ENCODE data around the gene UBAC2. TPM values are rescaled to one million over a fixed set of nuclear protein-coding genes. Genes with fewer than 3 reads are reported as not detected.
"Not testable (repeated sequence)": the region's sequence is repeated elsewhere in the genome, so short reads cannot be mapped to it uniquely, and the experiment has no call there.

UBAC2 gene
- total RNA-seq, 1 donor from 2014 or later = 31.3 TPM

DNA sequence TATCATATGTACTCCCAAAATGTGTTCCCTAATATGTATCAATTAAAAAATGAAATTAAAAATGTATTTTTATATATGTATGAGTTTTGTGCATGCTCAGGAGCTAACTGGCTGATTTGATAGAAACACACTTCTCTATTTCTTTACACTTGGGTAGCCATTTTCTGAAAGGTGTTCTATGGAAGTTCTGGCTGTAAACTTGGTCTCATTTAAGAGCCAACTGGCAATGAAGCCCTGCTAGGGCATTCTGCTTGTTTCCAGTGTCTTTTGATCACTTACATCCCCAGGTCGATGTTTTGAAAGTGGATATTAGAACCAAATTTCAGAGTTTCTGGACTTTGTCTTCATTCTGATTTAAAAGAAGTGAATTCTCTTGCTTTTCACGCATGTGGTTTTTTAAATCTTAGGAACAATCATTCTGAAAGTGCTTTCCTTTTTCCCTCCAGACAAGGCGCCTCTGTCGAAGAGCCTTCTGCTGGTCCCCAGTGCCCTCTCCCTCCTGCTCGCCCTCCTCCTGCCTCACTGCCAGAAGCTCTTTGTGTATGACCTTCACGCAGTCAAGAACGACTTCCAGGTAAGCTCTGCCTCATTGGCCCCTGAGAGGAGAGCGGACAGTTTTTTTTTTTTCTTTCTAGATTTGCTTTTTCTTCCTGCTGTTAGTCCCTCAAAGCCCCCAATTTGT is 37.5 kb downstream of the UBAC2 start:
- no peak for DNase-seq (ENCODE audit: low read depth in 2 of 2)

- no peak for DNase-seq (ENCODE audit: low read depth in 2 of 2)
These were observed 45.4 kb downstream of the UBAC2 start for GRCh38 chr13:99246100-99246499.

- not testable (repeated sequence) for DNase-seq (ENCODE audit: low read depth in 2 of 2)
These were observed 48.5 kb downstream of the UBAC2 start for GRCh38 chr13:99249178-99249577.

- DNase-seq (ENCODE audit: low read depth in 2 of 2) = not testable (repeated sequence)
These were observed 49.0 kb downstream of the UBAC2 start for GRCh38 chr13:99249606-99250005.

DNA sequence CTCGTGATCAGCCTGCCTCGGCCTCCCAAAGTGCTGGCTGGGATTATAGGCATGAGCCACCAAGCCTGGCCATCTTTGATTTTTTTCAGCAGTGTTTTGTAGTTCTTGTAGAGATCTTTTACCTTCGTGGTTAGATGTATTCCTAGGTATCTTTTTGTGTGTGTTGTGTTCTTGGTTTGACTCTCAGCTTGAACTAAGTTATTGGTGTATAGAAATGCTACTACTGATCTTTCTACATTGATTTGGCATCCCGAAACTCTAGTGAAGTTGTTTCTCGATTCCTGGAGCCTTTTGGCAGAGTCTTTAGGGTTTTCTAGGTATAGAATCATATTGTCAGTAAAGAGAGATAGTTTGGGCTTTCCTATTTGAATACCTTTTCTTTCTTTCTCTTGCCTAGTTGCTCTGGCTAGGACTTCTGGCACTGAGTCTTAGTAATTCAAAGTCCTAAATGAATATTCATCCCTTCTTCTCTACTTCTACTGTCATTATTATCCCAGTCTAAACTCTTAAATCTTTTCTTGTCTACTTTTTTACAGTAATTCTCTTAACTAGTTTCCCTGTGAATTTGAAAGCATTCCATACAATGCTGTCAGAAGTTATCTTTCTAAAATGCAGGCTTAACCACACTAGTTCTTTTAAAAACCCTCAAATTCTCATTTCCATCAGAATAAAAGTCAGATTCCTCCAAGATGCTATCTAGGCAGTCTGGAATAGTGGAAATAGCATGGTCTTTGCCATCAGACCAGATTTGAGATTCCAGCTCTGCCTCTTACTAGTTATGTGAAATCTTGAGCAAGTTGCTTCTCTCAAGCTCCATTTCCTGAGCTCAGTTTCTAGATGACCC is 50.5 kb downstream of the UBAC2 start:
- DNase-seq (ENCODE audit: low read depth in 2 of 2) = no peak

GRCh38 chr13:99251921-99252320 is 51.3 kb downstream of the UBAC2 start:
- DNase-seq (ENCODE audit: low read depth in 2 of 2) = no peak

- no peak for DNase-seq (ENCODE audit: low read depth in 2 of 2)
These were observed 54.2 kb downstream of the UBAC2 start for GRCh38 chr13:99254830-99255229.

GRCh38 chr13:99255271-99255670 is 54.6 kb downstream of the UBAC2 start:
- DNase-seq (ENCODE audit: low read depth in 2 of 2) = no peak

GRCh38 chr13:99256283-99256682 is 55.6 kb downstream of the UBAC2 start:
- no peak for DNase-seq (ENCODE audit: low read depth in 2 of 2)

DNA sequence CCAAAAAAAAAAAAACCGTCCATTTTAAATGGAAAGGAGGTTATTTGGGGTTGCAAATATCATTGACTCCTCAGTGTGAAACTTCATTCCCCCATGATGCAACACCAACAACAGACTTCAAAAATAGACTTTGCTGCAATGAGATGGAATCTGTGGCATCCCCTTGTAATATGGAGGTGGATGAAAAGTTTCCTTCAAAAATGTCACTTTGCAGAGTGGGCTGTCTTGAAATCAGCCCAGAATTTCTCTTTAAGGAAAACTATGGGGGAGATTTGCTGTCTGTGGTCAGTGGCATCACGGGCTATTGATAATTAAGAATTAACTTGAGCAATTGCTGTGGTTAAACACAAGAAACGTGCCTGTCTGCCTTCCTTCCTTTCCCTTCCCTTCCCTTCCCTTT is 56.1 kb downstream of the UBAC2 start:
- no peak for DNase-seq (ENCODE audit: low read depth in 2 of 2)

DNA sequence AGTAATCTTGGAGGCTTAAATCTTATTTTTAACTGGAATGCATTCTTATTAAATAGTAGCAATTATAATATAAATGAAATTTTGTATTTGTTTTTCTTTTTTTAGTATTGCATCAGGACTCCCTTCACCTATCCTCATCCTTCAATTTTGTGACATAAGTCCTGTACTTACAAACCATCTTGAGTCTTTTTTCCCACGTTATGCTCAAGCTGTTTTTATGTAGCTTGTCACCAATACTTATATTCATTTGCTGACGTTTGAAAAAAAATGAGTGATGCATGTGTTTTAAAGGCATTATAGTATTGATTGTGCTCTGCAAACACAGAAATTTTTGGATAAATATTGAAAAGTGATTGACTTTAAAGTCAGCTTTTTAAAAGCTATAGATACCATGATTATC is 56.6 kb downstream of the UBAC2 start:
- DNase-seq (ENCODE audit: low read depth in 2 of 2) = no peak

DNA sequence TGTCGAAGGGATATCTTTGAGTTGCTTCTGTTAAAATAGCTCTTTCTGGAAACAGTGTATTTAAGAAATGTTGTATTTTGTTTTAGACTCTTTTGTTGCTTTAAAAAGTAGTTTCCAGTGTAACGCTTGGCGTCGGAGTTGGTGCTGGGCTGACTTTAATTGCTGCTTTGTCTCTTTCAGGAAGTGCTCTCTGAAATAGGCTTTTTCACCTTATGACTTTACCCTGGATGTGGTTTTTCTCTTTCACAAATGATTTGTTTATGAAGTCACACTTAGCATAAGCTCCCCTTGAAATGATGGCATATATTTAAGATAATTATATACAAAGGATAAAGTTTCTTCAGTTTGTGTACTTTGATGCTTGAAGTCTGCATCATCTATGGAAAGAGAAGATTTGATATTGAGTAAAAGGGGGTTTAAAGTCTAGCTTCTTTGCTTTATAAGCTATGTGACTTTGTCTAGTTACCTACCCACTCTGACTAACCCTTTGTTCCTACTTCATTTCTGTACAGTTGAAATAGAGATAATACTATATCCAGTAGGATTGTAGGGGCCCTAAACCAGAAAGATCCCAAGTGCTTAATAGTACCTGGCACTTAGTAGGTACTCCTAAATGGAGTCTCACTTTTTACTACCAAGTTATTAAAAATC is 57.7 kb downstream of the UBAC2 start, which contains the start of gene GPR18:
Gene GPR18 (minus strand): TSS at position 170 of the 651 bp plus-strand sequence. CDS start 2,507 bp downstream, outside the sequence.
- DNase-seq (ENCODE audit: low read depth in 2 of 2) = peak; percentile 26 to 28

DNA sequence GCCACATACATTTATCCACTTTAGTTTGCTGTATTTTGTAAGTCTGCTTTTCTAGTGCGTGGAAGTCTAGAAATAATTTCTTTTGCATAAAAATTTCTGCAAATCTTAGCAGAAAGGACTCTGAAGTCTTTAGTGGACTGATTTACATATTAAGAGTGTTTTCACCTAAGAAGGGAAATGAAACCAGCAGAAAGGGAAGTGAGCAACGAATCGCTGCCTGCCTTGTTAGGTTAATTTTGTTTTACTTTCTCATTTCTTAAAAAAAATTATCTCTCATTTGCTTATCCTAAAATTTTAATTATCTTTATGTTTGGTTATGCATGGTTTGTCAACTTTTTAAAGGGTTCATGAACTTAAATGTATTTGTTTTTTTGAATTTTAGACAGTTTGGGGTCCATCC is 58.3 kb downstream of the UBAC2 start:
- DNase-seq (ENCODE audit: low read depth in 2 of 2) = peak in 1 of 2 donors; percentile 26

DNA sequence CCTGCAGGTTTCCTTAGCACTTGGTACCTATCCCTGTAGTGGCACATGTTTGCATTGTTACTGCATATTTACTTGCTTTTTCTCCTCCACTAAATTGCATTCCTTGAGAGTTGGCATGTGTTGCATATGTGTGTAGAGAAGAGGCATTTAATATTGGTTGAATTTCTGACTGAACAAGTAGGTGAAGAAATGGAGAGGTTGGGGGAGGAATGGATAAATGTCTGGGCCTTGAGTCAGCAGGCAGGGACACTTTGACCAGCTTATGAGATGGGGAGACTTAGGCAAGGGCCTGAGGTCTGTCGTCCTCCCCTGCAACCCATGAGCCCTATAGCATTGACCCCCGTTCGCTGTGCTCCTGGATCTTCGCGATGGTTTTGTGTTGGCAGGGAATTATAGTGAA is 59.6 kb downstream of the UBAC2 start:
- DNase-seq (ENCODE audit: low read depth in 2 of 2) = no peak

- DNase-seq (ENCODE audit: low read depth in 2 of 2) = no peak
These were observed 60.4 kb downstream of the UBAC2 start for GRCh38 chr13:99261059-99261458.

GRCh38 chr13:99263126-99263785 is 62.6 kb downstream of the UBAC2 start:
- no peak for DNase-seq (ENCODE audit: low read depth in 2 of 2)

- DNase-seq (ENCODE audit: low read depth in 2 of 2) = peak in 1 of 2 donors; percentile 30
These were observed 63.4 kb downstream of the UBAC2 start for GRCh38 chr13:99264051-99264450.

GRCh38 chr13:99265162-99265800 is 64.6 kb downstream of the UBAC2 start:
- no peak for DNase-seq (ENCODE audit: low read depth in 2 of 2)

GRCh38 chr13:99265821-99266426 is 65.3 kb downstream of the UBAC2 start:
- peak; percentile 72 to 82 for DNase-seq (ENCODE audit: low read depth in 2 of 2)

DNA sequence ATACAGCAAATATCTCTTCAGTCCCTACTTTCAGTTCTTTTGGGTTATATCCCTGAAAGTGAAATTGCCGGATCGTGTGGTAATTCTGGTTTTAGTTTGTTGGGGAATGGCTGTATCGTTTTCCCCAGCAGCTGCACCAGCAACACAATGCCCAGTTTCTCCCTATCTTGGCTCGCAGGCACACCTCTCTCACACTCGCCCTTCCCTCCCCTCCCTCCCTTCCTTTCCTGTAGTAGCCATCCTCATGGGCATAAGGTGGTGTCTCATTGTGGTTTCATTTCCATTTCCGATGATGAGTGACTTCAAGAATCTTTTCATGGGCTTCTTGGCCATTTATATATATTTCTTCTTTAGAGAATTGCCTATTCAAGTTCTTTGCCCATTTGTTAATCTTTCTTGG is 66.2 kb downstream of the UBAC2 start:
- DNase-seq (ENCODE audit: low read depth in 2 of 2) = no peak

GRCh38 chr13:99267927-99268326 is 67.3 kb downstream of the UBAC2 start:
- no peak for DNase-seq (ENCODE audit: low read depth in 2 of 2)

Measured in lung microvascular endothelial cell (primary cell).